Neural crest cell (in vitro differentiated cells): ENCODE results near the gene ZNF839. TPM values are rescaled to one million over a fixed set of nuclear protein-coding genes. Genes with fewer than 3 reads are reported as not detected.

Source experiments
- DNase-seq: peaks from one replicate; pipeline ENCODE4 v3.0.0; 2021; ENCODE audit warnings: low read depth, mixed read lengths, low spot score
- H3K27ac Mint-ChIP-seq: one replicate; pipeline ENCODE4 v1.8.0; 2021; ENCODE audit warnings: mild to moderate bottlenecking, mixed read lengths; ENCODE audit not compliant: unreplicated experiment
- H3K27me3 Mint-ChIP-seq: 2 replicates; pipeline ENCODE4 v1.8.0; 2021; ENCODE audit warnings: low read depth, mild to moderate bottlenecking, mixed read lengths
- H3K36me3 Mint-ChIP-seq: 2 replicates; pipeline ENCODE4 v1.8.0; 2021; ENCODE audit warnings: low read depth, mild to moderate bottlenecking, mixed read lengths
- H3K4me1 Mint-ChIP-seq: 2 replicates; pipeline ENCODE4 v1.8.0; 2021; ENCODE audit warnings: mixed read lengths
- H3K4me3 Mint-ChIP-seq: one replicate; pipeline ENCODE4 v1.8.0; 2021; ENCODE audit warnings: mild to moderate bottlenecking, mixed read lengths
- H3K9me3 Mint-ChIP-seq: 2 replicates; pipeline ENCODE4 v1.8.0; 2021; ENCODE audit warnings: mixed read lengths
- CTCF ChIP-seq: fragments of 200-600 bp; sonication (generic); conservative IDR thresholded peaks from 2 replicates; pipeline ENCODE4 v1.5.0; 2021; ENCODE audit warnings: antibody characterized with exemption, mild to moderate bottlenecking
- total RNA-seq: library from RNA; stranded (reverse); gene quantifications from 2 replicates; pipeline ENCODE4 v1.2.1, GENCODE V29; 2021

The ZNF839 gene
- total RNA-seq, 1 donor from 2014 or later: 16.1 TPM

- TF ChIP-seq CTCF: no peak
- Mint-ChIP-seq H3K4me3 (no peak overlapping the region), H3K4me1 (no peaks in the 10 kb centered on the region), H3K36me3 (peaks cover 8% of the 10 kb centered on the region), H3K27me3 (no peaks in the 10 kb centered on the region), H3K9me3 (no peaks in the 10 kb centered on the region), H3K27ac (no peak overlapping the region)
- DNase-seq: no peak
These were observed 40.3 kb upstream of the ZNF839 start for GRCh38 chr14:102279282-102279681.

DNA sequence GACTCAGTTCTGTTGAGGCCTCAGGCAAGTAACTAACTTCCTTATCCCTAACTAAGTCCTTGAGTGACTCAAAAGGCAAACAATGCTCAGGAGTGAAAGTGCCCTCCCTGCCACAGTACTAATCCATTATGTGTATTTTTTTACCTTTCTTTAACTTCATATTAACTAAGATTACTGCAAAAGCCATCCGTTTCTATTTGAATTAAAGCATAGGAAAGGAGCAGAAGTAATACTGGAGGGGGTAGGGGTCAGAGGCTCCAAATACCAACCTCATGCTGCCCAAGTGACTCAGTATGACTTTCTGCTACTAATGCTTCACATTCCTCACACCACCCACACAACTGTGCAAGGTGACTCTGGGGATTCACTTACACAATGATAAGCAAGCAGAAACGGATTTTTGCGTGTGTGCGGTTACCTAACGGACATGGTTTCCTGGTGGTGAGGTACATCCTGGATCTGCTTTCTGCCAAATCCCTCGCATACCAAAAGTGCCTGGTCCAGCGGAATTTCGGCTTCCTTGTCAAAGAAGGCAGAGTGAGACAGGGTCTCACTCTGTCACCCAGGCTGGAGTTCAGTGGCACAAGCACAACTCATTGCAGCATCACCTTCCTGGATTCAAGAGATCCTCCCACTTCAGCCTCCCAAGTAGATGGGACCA is 39.7 kb upstream of the ZNF839 start:
- H3K27me3 Mint-ChIP-seq: no peaks in the 10 kb centered on the region
- no peak for DNase-seq
- no peaks in the 10 kb centered on the region for H3K9me3 Mint-ChIP-seq
- H3K36me3 Mint-ChIP-seq: peaks cover 8% of the 10 kb centered on the region
- TF ChIP-seq CTCF: no peak
- H3K4me1 Mint-ChIP-seq: no peaks in the 10 kb centered on the region
- no peak overlapping the region for H3K4me3 Mint-ChIP-seq
- H3K27ac Mint-ChIP-seq: no peak overlapping the region

DNA sequence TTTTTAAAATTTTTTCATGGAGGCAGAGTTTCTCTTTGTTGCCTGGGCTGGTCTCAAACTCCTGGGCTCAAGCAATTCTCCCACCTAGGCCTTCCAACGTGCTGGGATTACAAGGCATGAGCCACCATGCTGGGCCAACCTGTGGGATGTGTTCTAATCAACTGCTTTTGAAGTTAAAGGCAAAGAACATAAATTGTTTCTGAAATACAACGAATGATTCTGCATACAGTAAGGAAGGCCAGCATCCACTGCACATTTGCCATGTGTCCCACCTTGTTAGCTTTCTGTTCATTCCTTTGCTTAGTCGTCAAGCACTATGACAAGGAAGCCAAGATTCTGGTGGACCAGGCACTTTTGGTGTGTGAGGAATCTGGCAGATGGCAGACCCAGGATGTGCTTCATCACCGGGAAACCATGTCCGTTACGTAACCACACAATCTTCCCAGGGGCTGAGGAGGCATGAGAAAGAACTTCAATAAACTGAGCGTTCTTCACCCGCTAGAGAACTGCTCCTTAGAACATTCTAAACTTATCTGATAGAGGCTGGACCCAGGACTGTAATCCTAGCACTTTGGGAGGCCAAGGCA is 39.1 kb upstream of the ZNF839 start:
- H3K27ac Mint-ChIP-seq: no peak overlapping the region
- H3K9me3 Mint-ChIP-seq: no peaks in the 10 kb centered on the region
- no peaks in the 10 kb centered on the region for H3K27me3 Mint-ChIP-seq
- H3K4me3 Mint-ChIP-seq: no peak overlapping the region
- H3K36me3 Mint-ChIP-seq: peaks cover 8% of the 10 kb centered on the region
- no peak for DNase-seq
- TF ChIP-seq CTCF: no peak
- no peaks in the 10 kb centered on the region for H3K4me1 Mint-ChIP-seq

DNA sequence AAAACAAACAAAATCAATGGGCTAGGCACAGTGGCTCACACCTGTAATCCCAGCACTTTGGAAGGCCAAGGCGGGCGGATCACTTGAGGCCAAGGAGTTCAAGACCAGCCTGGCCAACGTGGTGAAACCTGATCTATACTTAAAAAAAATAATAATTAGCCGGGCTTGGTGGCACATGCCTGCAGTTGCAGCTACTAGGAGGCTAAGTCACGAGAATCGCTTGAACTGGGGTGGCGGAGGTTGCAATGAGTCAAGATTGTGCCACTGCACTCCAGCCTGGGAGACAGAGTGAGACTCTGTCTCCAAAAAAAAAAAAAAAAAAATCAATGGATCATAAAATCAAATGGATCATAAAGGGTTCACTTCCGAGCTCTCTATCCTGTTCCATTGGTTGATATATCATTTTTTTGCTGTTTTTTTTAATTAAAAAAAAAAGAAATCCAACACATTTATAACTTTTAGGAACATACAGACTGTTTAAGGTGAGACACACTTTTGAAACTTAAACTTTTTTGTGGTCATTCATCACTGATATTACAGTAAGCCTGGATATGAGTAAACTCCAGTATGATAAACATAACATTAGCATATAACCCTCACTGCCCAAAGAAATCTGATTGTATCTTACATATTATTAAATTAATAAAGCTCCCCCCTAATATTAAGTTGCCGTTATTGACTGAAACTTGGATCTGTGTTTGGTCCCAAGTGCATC is 36.6 kb upstream of the ZNF839 start:
- DNase-seq: no peak
- no peak for TF ChIP-seq CTCF
- Mint-ChIP-seq H3K4me1 (no peaks in the 10 kb centered on the region), H3K27ac (no peak overlapping the region), H3K27me3 (no peaks in the 10 kb centered on the region), H3K9me3 (no peaks in the 10 kb centered on the region), H3K4me3 (no peak overlapping the region), H3K36me3 (peaks cover 3% of the 10 kb centered on the region)

- peaks cover 2% of the 10 kb centered on the region for H3K9me3 Mint-ChIP-seq
- no peak overlapping the region for H3K27ac Mint-ChIP-seq
- no peak overlapping the region for H3K4me3 Mint-ChIP-seq
- H3K36me3 Mint-ChIP-seq: peaks cover 5% of the 10 kb centered on the region
- DNase-seq: no peak
- no peak for TF ChIP-seq CTCF
- no peaks in the 10 kb centered on the region for H3K4me1 Mint-ChIP-seq
- no peaks in the 10 kb centered on the region for H3K27me3 Mint-ChIP-seq
These were observed 35.9 kb upstream of the ZNF839 start for GRCh38 chr14:102283631-102284129.
